GM12891 (cell line): ENCODE data around the gene GPATCH11.

Experiments
- POLR2A ChIP-seq: IDR thresholded peaks from 2 replicates; pipeline ENCODE4 v1.6.1; 2011; ENCODE audit warnings: low read depth, low read length, control low read depth
- POLR2AphosphoS5 ChIP-seq: IDR thresholded peaks from 2 replicates; pipeline ENCODE4 v1.6.1; 2011; ENCODE audit warnings: low read depth, low read length, control low read depth

- no peak for TF ChIP-seq POLR2A
- TF ChIP-seq POLR2AphosphoS5, result no peak
Observed at GRCh38 chr2:37061013-37061711, 23.2 kb upstream of the GPATCH11 start.
